ENCODE measurements around the gene KRTAP10-11.

KRTAP10-11 gene

DNA sequence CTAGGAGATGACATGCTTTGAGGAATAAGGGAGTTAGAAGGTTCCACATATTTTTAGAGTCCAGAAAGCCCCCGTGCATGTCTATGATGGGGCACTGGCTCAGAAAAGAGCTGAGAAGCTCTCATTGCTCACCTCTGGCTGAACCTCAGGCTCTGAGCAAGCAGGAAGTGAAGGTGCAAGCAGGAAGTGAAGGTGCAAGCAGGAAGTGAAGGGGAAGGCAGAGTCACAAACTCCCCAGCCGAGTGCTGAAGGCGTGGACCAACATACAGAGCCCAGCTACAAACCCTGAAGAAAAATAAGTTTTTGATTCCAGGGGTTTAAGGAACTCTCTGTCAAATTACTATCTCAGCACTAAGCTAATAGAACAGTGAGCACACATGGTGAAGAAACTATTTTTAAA lies 27.3 kb upstream of the KRTAP10-11 start:
- H3K9ac ChIP-seq = no peak overlapping the region
- no peaks in the 10 kb centered on the region for H3K9me3 ChIP-seq (ENCODE audit: control insufficient read depth, low read length)
- H3K4me3 ChIP-seq (ENCODE audit: low read depth, low read length) = no peak overlapping the region
- no peak for TF ChIP-seq CTCF (IDR thresholded peaks at IDR 0.05)
- no peaks in the 10 kb centered on the region for H3K27me3 ChIP-seq (ENCODE audit: control insufficient read depth, insufficient read depth, low read length)
- H3K36me3 ChIP-seq (ENCODE audit: control insufficient read depth, insufficient read depth, low read length) = no peaks in the 10 kb centered on the region
- no peaks in the 10 kb centered on the region for H3K4me1 ChIP-seq
- no peak overlapping the region for H3K4me2 ChIP-seq (ENCODE audit: low read length)
- H3K27ac ChIP-seq = no peak overlapping the region
- H2AFZ ChIP-seq = no peak overlapping the region
- no peaks in the 10 kb centered on the region for H3K79me2 ChIP-seq

DNA sequence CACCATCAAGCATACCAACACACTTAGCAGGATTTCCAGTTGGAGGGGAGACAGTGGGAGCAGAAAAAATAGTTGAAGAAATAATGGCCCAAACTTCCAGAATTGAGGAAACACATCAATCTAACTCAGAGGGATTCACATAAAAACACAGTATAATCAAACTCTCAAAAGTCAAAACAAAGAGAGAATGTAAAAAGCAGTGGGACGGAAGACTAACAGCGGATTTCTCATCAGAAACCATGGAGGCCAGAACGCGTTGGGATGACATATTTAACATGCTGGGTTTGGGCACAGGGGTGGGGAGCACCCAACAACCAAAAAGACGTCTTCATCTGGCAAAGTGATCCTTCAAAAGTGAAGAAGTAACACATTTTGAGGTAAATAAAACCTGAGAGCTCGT lies 26.3 kb upstream of the KRTAP10-11 start:
- H3K27ac ChIP-seq = no peak overlapping the region
- no peaks in the 10 kb centered on the region for H3K9me3 ChIP-seq (ENCODE audit: control insufficient read depth, low read length)
- TF ChIP-seq CTCF (IDR thresholded peaks at IDR 0.05) = no peak
- no peaks in the 10 kb centered on the region for H3K4me1 ChIP-seq
- H2AFZ ChIP-seq = no peak overlapping the region
- H3K36me3 ChIP-seq (ENCODE audit: control insufficient read depth, insufficient read depth, low read length) = no peaks in the 10 kb centered on the region
- H3K9ac ChIP-seq = no peak overlapping the region
- no peak overlapping the region for H3K4me2 ChIP-seq (ENCODE audit: low read length)
- no peaks in the 10 kb centered on the region for H3K27me3 ChIP-seq (ENCODE audit: control insufficient read depth, insufficient read depth, low read length)
- no peaks in the 10 kb centered on the region for H3K79me2 ChIP-seq
- H3K4me3 ChIP-seq (ENCODE audit: low read depth, low read length) = no peak overlapping the region

DNA sequence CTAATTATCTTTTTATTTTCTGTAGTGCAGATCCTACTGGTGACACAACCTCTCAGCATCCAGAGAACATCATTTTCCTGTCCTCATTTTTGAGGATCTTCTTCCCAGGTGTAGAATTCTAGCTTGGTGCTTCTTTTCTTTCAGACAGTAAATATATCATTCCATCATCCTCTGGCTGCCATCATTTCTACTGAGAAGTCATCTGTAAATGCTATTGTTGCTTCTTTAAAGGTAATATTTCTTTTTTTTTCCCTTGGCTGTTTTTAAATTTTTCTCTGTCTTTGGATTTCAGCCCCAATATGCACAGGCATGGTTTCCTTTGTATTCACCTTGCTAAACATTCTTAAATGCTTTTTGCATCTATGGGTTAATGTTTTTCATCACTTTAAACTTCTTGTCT lies 22.6 kb upstream of the KRTAP10-11 start:
- H3K4me1 ChIP-seq = no peaks in the 10 kb centered on the region
- H3K79me2 ChIP-seq = no peaks in the 10 kb centered on the region
- H2AFZ ChIP-seq = no peak overlapping the region
- no peak overlapping the region for H3K9ac ChIP-seq
- no peaks in the 10 kb centered on the region for H3K9me3 ChIP-seq (ENCODE audit: control insufficient read depth, low read length)
- H3K27me3 ChIP-seq (ENCODE audit: control insufficient read depth, insufficient read depth, low read length) = no peaks in the 10 kb centered on the region
- H3K36me3 ChIP-seq (ENCODE audit: control insufficient read depth, insufficient read depth, low read length) = no peaks in the 10 kb centered on the region
- H3K4me3 ChIP-seq (ENCODE audit: low read depth, low read length) = no peak overlapping the region
- H3K27ac ChIP-seq = no peak overlapping the region
- no peak overlapping the region for H3K4me2 ChIP-seq (ENCODE audit: low read length)
- TF ChIP-seq CTCF (IDR thresholded peaks at IDR 0.05) = no peak

GRCh38 chr21:44625756-44626155 lies 20.5 kb upstream of the KRTAP10-11 start:
- Histone ChIP-seq H3K79me2 (no peaks in the 10 kb centered on the region), H2AFZ (no peak overlapping the region), H3K27me3 (ENCODE audit: control insufficient read depth, insufficient read depth, low read length) (no peaks in the 10 kb centered on the region), H3K4me1 (no peaks in the 10 kb centered on the region), H3K9me3 (ENCODE audit: control insufficient read depth, low read length) (no peaks in the 10 kb centered on the region), H3K36me3 (ENCODE audit: control insufficient read depth, insufficient read depth, low read length) (no peaks in the 10 kb centered on the region), H3K4me3 (ENCODE audit: low read depth, low read length) (no peak overlapping the region), H3K4me2 (ENCODE audit: low read length) (no peak overlapping the region), H3K9ac (no peak overlapping the region), H3K27ac (no peak overlapping the region)
- TF ChIP-seq CTCF (IDR thresholded peaks at IDR 0.05) = no peak

DNA sequence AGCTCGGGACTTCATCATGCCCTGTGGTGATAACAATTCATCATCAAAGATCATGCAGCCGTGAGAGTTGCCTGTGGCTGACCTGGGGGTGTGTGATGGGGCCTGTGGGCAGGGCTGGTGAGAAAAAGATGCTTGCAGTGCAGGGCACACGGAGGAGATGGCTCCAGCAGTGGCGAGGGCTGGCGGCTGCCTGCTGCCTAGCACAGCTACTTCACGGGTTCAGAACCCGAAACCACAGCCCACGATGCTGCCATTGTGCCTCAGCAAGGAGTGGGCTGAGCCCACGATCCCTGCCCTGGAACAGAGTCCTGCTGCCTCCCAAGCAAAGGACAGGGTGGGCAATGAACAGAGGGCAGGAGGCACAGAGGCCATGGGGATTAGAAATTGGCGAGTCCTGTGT lies 20.0 kb upstream of the KRTAP10-11 start:
- TF ChIP-seq CTCF (IDR thresholded peaks at IDR 0.05) = no peak
- Histone ChIP-seq H3K79me2 (no peaks in the 10 kb centered on the region), H3K9ac (no peak overlapping the region), H2AFZ (no peak overlapping the region), H3K27me3 (ENCODE audit: control insufficient read depth, insufficient read depth, low read length) (no peaks in the 10 kb centered on the region), H3K9me3 (ENCODE audit: control insufficient read depth, low read length) (no peaks in the 10 kb centered on the region), H3K27ac (no peak overlapping the region), H3K36me3 (ENCODE audit: control insufficient read depth, insufficient read depth, low read length) (no peaks in the 10 kb centered on the region), H3K4me2 (ENCODE audit: low read length) (no peak overlapping the region), H3K4me1 (no peaks in the 10 kb centered on the region), H3K4me3 (ENCODE audit: low read depth, low read length) (no peak overlapping the region)

All from parathyroid adenoma (tissue), 2 donors.